ENCODE measurements around the gene IGFN1.

DNA sequence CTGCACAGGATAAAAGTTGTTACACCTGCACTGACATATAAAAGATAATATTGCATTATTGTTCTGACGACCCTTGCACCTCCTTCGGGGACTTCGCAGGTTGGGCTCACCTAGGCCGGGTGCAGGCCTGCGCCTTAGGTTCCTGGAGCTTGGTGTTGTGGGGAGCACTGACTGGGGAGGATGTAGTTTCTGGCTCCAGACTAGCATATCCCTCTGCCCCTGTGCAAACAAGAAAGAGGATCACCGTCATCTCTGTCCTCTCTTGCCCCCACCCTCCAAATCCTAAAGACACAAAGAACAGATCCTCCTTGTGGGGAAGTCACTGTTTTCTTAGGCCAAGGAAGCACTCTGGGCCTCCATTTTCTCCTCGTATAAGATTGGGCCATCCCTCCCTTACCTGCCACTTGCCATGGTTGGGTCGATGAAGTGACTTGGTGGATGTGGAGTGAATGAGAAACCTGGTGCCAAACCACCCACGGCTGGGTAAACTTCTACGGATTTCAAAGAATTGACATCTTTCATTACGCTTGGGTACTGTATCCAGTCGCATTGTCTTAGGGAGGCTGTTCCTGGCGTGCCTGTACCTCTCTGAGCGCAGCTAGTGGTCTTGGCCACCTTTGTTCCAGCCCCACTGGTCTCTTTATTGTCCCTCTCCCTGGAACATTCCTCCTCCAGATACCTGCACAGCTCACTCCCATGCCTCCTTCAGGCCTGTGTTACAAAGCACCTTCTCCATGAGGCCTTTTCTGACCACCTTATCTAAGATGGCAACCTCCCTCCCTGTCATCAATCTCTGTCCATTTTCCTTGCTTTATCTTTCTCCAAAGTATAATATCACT is 58.3 kb downstream of the IGFN1 start:
- TF ChIP-seq, protein P1, sequence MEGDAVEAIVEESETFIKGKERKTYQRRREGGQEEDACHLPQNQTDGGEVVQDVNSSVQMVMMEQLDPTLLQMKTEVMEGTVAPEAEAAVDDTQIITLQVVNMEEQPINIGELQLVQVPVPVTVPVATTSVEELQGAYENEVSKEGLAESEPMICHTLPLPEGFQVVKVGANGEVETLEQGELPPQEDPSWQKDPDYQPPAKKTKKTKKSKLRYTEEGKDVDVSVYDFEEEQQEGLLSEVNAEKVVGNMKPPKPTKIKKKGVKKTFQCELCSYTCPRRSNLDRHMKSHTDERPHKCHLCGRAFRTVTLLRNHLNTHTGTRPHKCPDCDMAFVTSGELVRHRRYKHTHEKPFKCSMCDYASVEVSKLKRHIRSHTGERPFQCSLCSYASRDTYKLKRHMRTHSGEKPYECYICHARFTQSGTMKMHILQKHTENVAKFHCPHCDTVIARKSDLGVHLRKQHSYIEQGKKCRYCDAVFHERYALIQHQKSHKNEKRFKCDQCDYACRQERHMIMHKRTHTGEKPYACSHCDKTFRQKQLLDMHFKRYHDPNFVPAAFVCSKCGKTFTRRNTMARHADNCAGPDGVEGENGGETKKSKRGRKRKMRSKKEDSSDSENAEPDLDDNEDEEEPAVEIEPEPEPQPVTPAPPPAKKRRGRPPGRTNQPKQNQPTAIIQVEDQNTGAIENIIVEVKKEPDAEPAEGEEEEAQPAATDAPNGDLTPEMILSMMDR (IDR thresholded peaks at IDR 0.05) = no peak
- no peak for TF ChIP-seq POLR2A (IDR thresholded peaks at IDR 0.05)
